ENCODE measurements around the gene KCND3. TPM values are rescaled to one million over a fixed set of nuclear protein-coding genes. Genes with fewer than 3 reads are reported as not detected.

The KCND3 gene
- total and polyA plus RNA-seq, 2 experiments from 2014 or later, result 0.16 to 0.33 TPM

- no peak for TF ChIP-seq CTCF (IDR thresholded peaks at IDR 0.05; ENCODE audit: low read depth, low read length)
- no peak for DNase-seq (ENCODE audit: low read depth in 1 of 2, low spot score in 1 of 2)
- Histone ChIP-seq H3K36me3 (no peaks in the 10 kb centered on the region), H3K27ac (no peak overlapping the region), H3K9me3 (ENCODE audit: low read depth) (no peaks in the 10 kb centered on the region), H3K4me1 (ENCODE audit: low read depth) (no peaks in the 10 kb centered on the region), H3K27me3 (peaks cover 42% of the 10 kb centered on the region), H3K4me3 (no peak overlapping the region)
Measured at GRCh38 chr1:111888740-111889376, 100.6 kb downstream of the KCND3 start.

DNA sequence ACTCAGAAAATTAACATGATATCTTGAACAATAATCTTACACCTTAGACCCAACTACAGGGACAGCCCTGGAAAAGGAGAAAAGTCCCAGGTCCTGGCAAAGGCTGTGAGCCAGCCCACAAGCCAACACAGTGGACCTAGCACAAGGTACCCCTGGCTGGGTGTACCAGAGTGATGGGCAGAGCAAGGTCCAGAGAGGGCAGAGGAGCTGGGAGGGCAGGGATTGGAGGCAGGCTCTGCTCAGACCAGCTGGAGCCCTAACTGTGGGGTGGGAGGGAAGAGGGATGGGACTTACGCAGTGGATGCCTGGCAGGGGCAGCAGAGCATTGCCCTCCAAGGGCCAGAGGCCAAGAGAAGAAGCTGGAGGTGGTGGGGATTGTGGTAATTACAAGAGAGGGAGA is 101.6 kb downstream of the KCND3 start:
- H3K4me3 ChIP-seq, result no peak overlapping the region
- DNase-seq (ENCODE audit: low read depth in 1 of 2, low spot score in 1 of 2), result no peak
- no peak for TF ChIP-seq CTCF (IDR thresholded peaks at IDR 0.05; ENCODE audit: low read depth, low read length)
- no peaks in the 10 kb centered on the region for H3K9me3 ChIP-seq (ENCODE audit: low read depth)
- no peak overlapping the region for H3K27ac ChIP-seq
- no peaks in the 10 kb centered on the region for H3K4me1 ChIP-seq (ENCODE audit: low read depth)
- H3K27me3 ChIP-seq, result peaks cover 35% of the 10 kb centered on the region
- no peaks in the 10 kb centered on the region for H3K36me3 ChIP-seq

DNA sequence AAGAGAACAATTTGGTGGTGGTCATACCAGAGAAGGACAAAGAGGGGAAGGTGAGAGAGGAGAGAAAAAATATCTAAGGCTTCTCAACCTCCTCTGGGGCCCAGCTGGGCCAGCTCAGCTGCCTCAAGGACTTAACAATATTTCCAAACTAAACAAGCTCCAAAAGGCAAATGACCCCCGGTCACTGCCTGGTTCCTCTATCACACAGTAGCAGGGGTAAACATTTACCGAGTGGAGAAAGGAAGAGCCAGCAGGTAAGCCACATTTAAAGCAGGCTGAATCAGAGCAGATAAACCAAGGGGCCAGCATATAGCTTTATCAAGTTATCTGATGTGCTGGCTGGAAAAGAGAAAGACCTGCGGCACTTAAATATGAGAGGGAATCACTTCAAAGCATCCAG is 102.1 kb downstream of the KCND3 start:
- no peak for TF ChIP-seq CTCF (IDR thresholded peaks at IDR 0.05; ENCODE audit: low read depth, low read length)
- no peak overlapping the region for H3K27ac ChIP-seq
- no peaks in the 10 kb centered on the region for H3K9me3 ChIP-seq (ENCODE audit: low read depth)
- no peaks in the 10 kb centered on the region for H3K36me3 ChIP-seq
- no peaks in the 10 kb centered on the region for H3K4me1 ChIP-seq (ENCODE audit: low read depth)
- H3K27me3 ChIP-seq, result peaks cover 33% of the 10 kb centered on the region
- DNase-seq (ENCODE audit: low read depth in 1 of 2, low spot score in 1 of 2), result no peak
- no peak overlapping the region for H3K4me3 ChIP-seq

DNA sequence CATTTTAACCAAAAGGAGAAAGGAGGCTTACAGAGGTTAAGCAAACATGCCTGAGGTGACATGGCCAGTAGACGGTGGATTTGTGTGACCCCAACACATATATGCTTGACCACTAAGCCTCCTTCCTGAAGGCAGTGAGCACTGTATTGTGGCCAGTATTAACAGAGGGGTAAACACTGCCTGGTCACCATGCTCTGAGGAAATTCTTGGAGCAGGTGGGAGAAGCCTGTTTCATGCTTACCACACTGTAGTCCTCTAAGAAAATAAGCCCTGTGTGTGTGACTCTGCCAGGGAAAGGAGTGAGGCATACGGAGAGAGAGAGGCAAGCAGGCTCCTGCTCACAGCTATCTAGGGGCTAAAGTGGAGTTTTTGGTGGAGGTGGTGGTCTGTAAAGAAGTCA is 102.7 kb downstream of the KCND3 start:
- Histone ChIP-seq H3K4me1 (ENCODE audit: low read depth) (no peaks in the 10 kb centered on the region), H3K27ac (no peak overlapping the region), H3K27me3 (peaks cover 26% of the 10 kb centered on the region), H3K36me3 (no peaks in the 10 kb centered on the region), H3K4me3 (no peak overlapping the region), H3K9me3 (ENCODE audit: low read depth) (no peaks in the 10 kb centered on the region)
- TF ChIP-seq CTCF (IDR thresholded peaks at IDR 0.05; ENCODE audit: low read depth, low read length), result no peak
- no peak for DNase-seq (ENCODE audit: low read depth in 1 of 2, low spot score in 1 of 2)

DNA sequence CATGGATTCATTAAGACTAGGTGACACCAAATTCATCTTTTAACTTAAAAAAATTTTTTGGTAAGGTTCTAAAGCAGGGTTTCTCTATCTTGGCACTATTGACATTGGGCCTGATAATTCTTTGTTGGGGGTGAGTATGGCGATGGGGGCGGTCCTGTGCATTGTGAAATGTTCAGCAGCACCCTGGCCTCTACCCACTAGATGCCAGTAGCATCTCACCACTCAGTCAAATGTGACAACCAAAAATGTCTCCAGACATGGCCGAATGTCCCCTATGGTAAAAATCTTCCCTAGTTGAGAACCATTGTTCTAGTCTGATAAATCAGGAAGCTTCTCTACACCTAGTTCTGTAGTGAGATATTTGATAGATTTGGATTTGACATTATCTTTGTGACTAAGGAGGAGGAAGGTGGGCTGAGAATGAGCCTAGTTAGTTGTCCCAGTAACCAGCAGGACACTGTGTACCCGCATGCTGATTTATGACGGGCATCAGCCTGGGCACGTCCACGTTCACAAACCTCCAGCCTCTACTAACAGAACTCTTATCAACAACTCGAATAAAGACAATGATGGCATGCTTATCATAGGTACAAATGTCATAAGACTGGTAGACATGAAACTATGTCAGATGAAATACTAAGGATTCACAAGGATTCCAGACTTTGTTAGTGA is 104.6 kb downstream of the KCND3 start:
- no peaks in the 10 kb centered on the region for H3K9me3 ChIP-seq (ENCODE audit: low read depth)
- no peak overlapping the region for H3K4me3 ChIP-seq
- no peak for DNase-seq (ENCODE audit: low read depth in 1 of 2, low spot score in 1 of 2)
- no peak for TF ChIP-seq CTCF (IDR thresholded peaks at IDR 0.05; ENCODE audit: low read depth, low read length)
- no peaks in the 10 kb centered on the region for H3K36me3 ChIP-seq
- H3K27ac ChIP-seq, result no peak overlapping the region
- peaks cover 8% of the 10 kb centered on the region for H3K27me3 ChIP-seq
- no peaks in the 10 kb centered on the region for H3K4me1 ChIP-seq (ENCODE audit: low read depth)

Data from cardiac muscle cell (in vitro differentiated cells and primary cell).